Liver (tissue), 9 donors: Measurements from ENCODE around the gene ECHS1. TPM values are rescaled to one million over a fixed set of nuclear protein-coding genes. Genes with fewer than 3 reads are reported as not detected.

ENCODE experiments used
- DNase-seq: peaks from one replicate; pipeline ENCODE4 v3.0.0-alpha.2; 2017; ENCODE audit warnings: low spot score
- H3K27ac ChIP-seq, 2 donors: one replicate each; pipeline ENCODE4 v1.7.0; 2013; ENCODE audit warnings: inconsistent platforms in 2 of 2, low read length in 2 of 2, control low read depth in 1 of 2, low read depth in 1 of 2, mild to moderate bottlenecking in 1 of 2
- H3K27me3 ChIP-seq, 4 donors: one replicate each; pipeline versions ENCODE4 v1.6.1 to v1.7.0; 2013; ENCODE audit warnings: low read length in 3 of 4, inconsistent platforms in 1 of 4, mild to moderate bottlenecking in 1 of 4, moderate library complexity in 1 of 4; ENCODE audit not compliant: control insufficient read depth in 4 of 4, insufficient read depth in 4 of 4
- H3K36me3 ChIP-seq, 4 donors: one replicate each; pipeline versions ENCODE4 v1.6.1 to v1.7.0; 2013; ENCODE audit warnings: low read length in 3 of 4, mild to moderate bottlenecking in 3 of 4, low read depth in 1 of 4, moderate library complexity in 1 of 4; ENCODE audit not compliant: control insufficient read depth in 4 of 4, insufficient read depth in 3 of 4
- H3K4me1 ChIP-seq, 4 donors: one replicate each; pipeline versions ENCODE4 v1.6.1 to v1.7.0; 2013; ENCODE audit warnings: low read length in 3 of 4, mild to moderate bottlenecking in 3 of 4, moderate library complexity in 1 of 4; ENCODE audit not compliant: control insufficient read depth in 4 of 4, insufficient read depth in 4 of 4
- H3K4me3 ChIP-seq, 3 donors: one replicate each; pipeline versions ENCODE4 v1.6.1 to v1.7.0; 2013; ENCODE audit warnings: low read length in 3 of 3, control low read depth in 1 of 3, low read depth in 1 of 3, mild to moderate bottlenecking in 1 of 3
- H3K9ac ChIP-seq, 2 donors: one replicate each; pipeline ENCODE4 v1.7.0; 2013; ENCODE audit warnings: low read length in 2 of 2, mild to moderate bottlenecking in 2 of 2, moderate library complexity in 2 of 2, control low read depth in 1 of 2, low read depth in 1 of 2
- H3K9me3 ChIP-seq, 4 donors: one replicate each; pipeline versions ENCODE4 v1.6.1 to v1.7.0; 2013; ENCODE audit warnings: low read length in 3 of 4; ENCODE audit not compliant: control insufficient read depth in 4 of 4
- ATF3 ChIP-seq: IDR thresholded peaks from 2 replicates; pipeline ENCODE4 v1.6.1; 2016; ENCODE audit warnings: antibody characterized with exemption
- CTCF ChIP-seq: fragments of 150-350 bp; IDR thresholded peaks from 2 replicates; pipeline ENCODE4 v1.5.1; 2017; ENCODE audit warnings: improper control_type of control experiment, low read depth, low read length; ENCODE audit not compliant: missing input control
- EGR1 ChIP-seq, 2 donors: IDR thresholded peaks; 2 replicates each; pipeline ENCODE4 v1.6.1; 2016 to 2018; ENCODE audit warnings: antibody characterized with exemption in 2 of 2, low read depth in 2 of 2
- FOXA1 ChIP-seq: IDR thresholded peaks from 2 replicates; pipeline ENCODE4 v1.6.1; 2016; ENCODE audit warnings: antibody characterized with exemption
- FOXA2 ChIP-seq: IDR thresholded peaks from 2 replicates; pipeline ENCODE4 v1.6.1; 2016; ENCODE audit warnings: antibody characterized with exemption
- GABPA ChIP-seq, 2 donors: IDR thresholded peaks in 1 of 2; conservative IDR thresholded peaks in 1 of 2; 2 replicates each; pipeline ENCODE4 v1.6.1; 2016; ENCODE audit warnings: antibody characterized with exemption in 2 of 2, mild to moderate bottlenecking in 1 of 2, moderate library complexity in 1 of 2
- HNF4A ChIP-seq, 2 donors: conservative IDR thresholded peaks; 2 replicates each; pipeline ENCODE4 v1.6.1; 2016; ENCODE audit warnings: antibody characterized with exemption in 2 of 2, mild to moderate bottlenecking in 2 of 2
- HNF4G ChIP-seq: IDR thresholded peaks from 2 replicates; pipeline ENCODE4 v1.6.1; 2016; ENCODE audit warnings: antibody characterized with exemption
- JUND ChIP-seq, 2 donors: IDR thresholded peaks; 2 replicates each; pipeline ENCODE4 v1.6.1; 2016; ENCODE audit warnings: antibody characterized with exemption in 2 of 2
- NR2F2 ChIP-seq: IDR thresholded peaks from 2 replicates; pipeline ENCODE4 v1.6.1; 2016; ENCODE audit warnings: antibody characterized with exemption
- RAD21 ChIP-seq, 2 donors: IDR thresholded peaks; 2 replicates each; pipeline ENCODE4 v1.6.1; 2016; ENCODE audit warnings: antibody characterized with exemption in 2 of 2, mild to moderate bottlenecking in 2 of 2
- RXRA ChIP-seq, 2 donors: IDR thresholded peaks; 2 replicates each; pipeline ENCODE4 v1.6.1; 2017 to 2018; ENCODE audit warnings: antibody characterized with exemption in 2 of 2, mild to moderate bottlenecking in 1 of 2
- SP1 ChIP-seq: IDR thresholded peaks from 2 replicates; pipeline ENCODE4 v1.6.1; 2018; ENCODE audit warnings: antibody characterized with exemption, mild to moderate bottlenecking
- TAF1 ChIP-seq: conservative IDR thresholded peaks from 2 replicates; pipeline ENCODE4 v1.6.1; 2016; ENCODE audit warnings: antibody characterized with exemption, mild to moderate bottlenecking
- WGBS: extraction: QIAGEN DNeasy Blood & Tissue Kit; methylation state at CpG from one replicate; pipeline ENCODE4 v1.1.7; 2013; 5-methylcytosine and 5-hydroxymethylcytosine counted together
- polyA plus RNA-seq, 2 donors: library from polyadenylated mRNA; stranded (reverse) in 1 of 2; unstranded in 1 of 2; fragments of 200-250 nt in 1 of 2; fragments of >200 nt in 1 of 2; fragmentation: Nextera tagmentation in 1 of 2; extraction: Ambion mirVana in 1 of 2; gene quantifications; one replicate each; pipeline versions ENCODE4 v1.2.1 to v1.2.3, GENCODE V29; 2013 to 2015
- total RNA-seq, 2 donors: library from RNA; depleted of rRNA; stranded (reverse); fragments of >200 nt; gene quantifications; one replicate each; pipeline ENCODE4 v1.2.3, GENCODE V29; 2014
- TF ChIP-seq, protein P1 (sequence below): IDR thresholded peaks from 2 replicates; pipeline ENCODE4 v1.6.1; 2016; ENCODE audit warnings: antibody characterized with exemption, mild to moderate bottlenecking
- TF ChIP-seq, protein P2 (sequence below): IDR thresholded peaks from 2 replicates; pipeline ENCODE4 v1.6.1; 2016; ENCODE audit warnings: antibody characterized with exemption
- donor health status: healthy.
- donor health status: healthy.
- donor health status: healthy.
- donor health status: healthy.
- donor health status: healthy.

Gene ECHS1
- total and polyA plus RNA-seq, 4 donors = 41.5 to 849 (median 354) TPM

DNA sequence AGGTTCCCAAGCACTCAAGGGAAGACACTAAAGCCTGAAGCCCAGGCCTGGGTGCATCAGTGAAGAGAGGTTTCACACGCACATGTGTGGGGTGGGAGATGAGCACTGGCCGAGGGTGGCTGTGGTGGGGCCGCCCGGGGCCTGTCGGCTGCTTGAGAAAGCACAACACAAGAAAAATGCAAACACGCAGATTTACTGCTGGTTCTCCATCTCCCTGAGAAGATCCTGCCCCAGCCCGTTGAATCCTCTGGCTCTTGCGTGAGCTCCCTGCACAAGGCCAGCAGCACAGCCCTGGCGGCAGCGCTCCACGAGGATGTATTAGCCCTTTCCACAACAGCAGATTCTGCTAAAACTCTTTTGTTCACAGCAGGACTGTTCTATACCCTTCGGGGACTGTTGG, 58.2 kb downstream of the ECHS1 start:
- no peak for DNase-seq

GRCh38 chr10:133313192-133313591, 60.0 kb downstream of the ECHS1 start:
- no peak for DNase-seq
- 84% methylated on average over 4 of the region's 4 CpGs for WGBS
- H3K27me3 ChIP-seq = no peaks in the 10 kb centered on the region
- no peak for TF ChIP-seq HNF4A (conservative IDR thresholded peaks at IDR 0.05)
- TF ChIP-seq FOXA2 = no peak
- TF ChIP-seq HNF4G = no peak
- TF ChIP-seq NR2F2 = no peak
- TF ChIP-seq RAD21 (IDR thresholded peaks at IDR 0.05) = no peak
- no peak for TF ChIP-seq CTCF
- TF ChIP-seq, protein P1, sequence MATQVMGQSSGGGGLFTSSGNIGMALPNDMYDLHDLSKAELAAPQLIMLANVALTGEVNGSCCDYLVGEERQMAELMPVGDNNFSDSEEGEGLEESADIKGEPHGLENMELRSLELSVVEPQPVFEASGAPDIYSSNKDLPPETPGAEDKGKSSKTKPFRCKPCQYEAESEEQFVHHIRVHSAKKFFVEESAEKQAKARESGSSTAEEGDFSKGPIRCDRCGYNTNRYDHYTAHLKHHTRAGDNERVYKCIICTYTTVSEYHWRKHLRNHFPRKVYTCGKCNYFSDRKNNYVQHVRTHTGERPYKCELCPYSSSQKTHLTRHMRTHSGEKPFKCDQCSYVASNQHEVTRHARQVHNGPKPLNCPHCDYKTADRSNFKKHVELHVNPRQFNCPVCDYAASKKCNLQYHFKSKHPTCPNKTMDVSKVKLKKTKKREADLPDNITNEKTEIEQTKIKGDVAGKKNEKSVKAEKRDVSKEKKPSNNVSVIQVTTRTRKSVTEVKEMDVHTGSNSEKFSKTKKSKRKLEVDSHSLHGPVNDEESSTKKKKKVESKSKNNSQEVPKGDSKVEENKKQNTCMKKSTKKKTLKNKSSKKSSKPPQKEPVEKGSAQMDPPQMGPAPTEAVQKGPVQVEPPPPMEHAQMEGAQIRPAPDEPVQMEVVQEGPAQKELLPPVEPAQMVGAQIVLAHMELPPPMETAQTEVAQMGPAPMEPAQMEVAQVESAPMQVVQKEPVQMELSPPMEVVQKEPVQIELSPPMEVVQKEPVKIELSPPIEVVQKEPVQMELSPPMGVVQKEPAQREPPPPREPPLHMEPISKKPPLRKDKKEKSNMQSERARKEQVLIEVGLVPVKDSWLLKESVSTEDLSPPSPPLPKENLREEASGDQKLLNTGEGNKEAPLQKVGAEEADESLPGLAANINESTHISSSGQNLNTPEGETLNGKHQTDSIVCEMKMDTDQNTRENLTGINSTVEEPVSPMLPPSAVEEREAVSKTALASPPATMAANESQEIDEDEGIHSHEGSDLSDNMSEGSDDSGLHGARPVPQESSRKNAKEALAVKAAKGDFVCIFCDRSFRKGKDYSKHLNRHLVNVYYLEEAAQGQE = no peak
- TF ChIP-seq SP1 = no peak
- TF ChIP-seq, protein P2, sequence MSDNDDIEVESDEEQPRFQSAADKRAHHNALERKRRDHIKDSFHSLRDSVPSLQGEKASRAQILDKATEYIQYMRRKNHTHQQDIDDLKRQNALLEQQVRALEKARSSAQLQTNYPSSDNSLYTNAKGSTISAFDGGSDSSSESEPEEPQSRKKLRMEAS = no peak
- TF ChIP-seq GABPA (IDR thresholded peaks at IDR 0.05 in 1 of 2, conservative IDR thresholded peaks at IDR 0.05 in 1 of 2) = no peak

More for the DNA sequence above, 58.2 kb downstream of the ECHS1 start:
- Histone ChIP-seq H3K4me1 (peaks cover 5 to 14% (median 9%) of the 10 kb centered on the region in 4 donors), H3K27me3 (no peaks in the 10 kb centered on the region), H3K36me3 (peaks cover 0 to 21% (median 10%) of the 10 kb centered on the region in 4 donors), H3K9me3 (no peaks in the 10 kb centered on the region), H3K9ac (no peak overlapping the region), H3K27ac (no peak overlapping the region), H3K4me3 (no peak overlapping the region)
- WGBS = 95% methylated on average over 12 of the region's 12 CpGs
- TF ChIP-seq HNF4G = no peak
- TF ChIP-seq GABPA (IDR thresholded peaks at IDR 0.05 in 1 of 2, conservative IDR thresholded peaks at IDR 0.05 in 1 of 2) = no peak
- no peak for TF ChIP-seq SP1
- TF ChIP-seq HNF4A (conservative IDR thresholded peaks at IDR 0.05) = no peak
- no peak for TF ChIP-seq TAF1
- TF ChIP-seq CTCF = no peak
- TF ChIP-seq, protein P1 = no peak
- TF ChIP-seq RXRA (IDR thresholded peaks at IDR 0.05) = no peak
- no peak for TF ChIP-seq JUND (IDR thresholded peaks at IDR 0.05)
- no peak for TF ChIP-seq NR2F2
- TF ChIP-seq FOXA1 = no peak
- no peak for TF ChIP-seq ATF3
- TF ChIP-seq EGR1 (IDR thresholded peaks at IDR 0.05; ENCODE audit: low read depth in 2 of 2) = no peak
- TF ChIP-seq FOXA2 = no peak

More at GRCh38 chr10:133313192-133313591, 60.0 kb downstream of the ECHS1 start:
- H3K27ac ChIP-seq = no peak overlapping the region
- H3K9ac ChIP-seq = no peak overlapping the region
- no peaks in the 10 kb centered on the region for H3K9me3 ChIP-seq
- H3K4me1 ChIP-seq = peaks cover 2 to 17% (median 13%) of the 10 kb centered on the region in 4 donors
- H3K36me3 ChIP-seq = peaks cover 0 to 21% (median 10%) of the 10 kb centered on the region in 4 donors
- no peak overlapping the region for H3K4me3 ChIP-seq
